GM12892 (cell line): ENCODE results near the gene F2RL3.

Experiments used
- DNase-seq: peaks from one replicate; pipeline ENCODE4 v3.0.0; 2011; ENCODE audit not compliant: insufficient read length
- FAIRE-seq: peaks from 2 replicates; lab custom pipeline; 2011; peaks lifted over from hg19 to GRCh38; lab: Jason Lieb, UNC
- POLR2A ChIP-seq: IDR thresholded peaks from 2 replicates; pipeline ENCODE4 v1.6.1; 2011; ENCODE audit warnings: low read depth, low read length, control low read depth
- POLR2AphosphoS5 ChIP-seq: IDR thresholded peaks from 2 replicates; pipeline ENCODE4 v1.6.1; 2011; ENCODE audit warnings: low read depth, low read length, control low read depth
- TAF1 ChIP-seq: IDR thresholded peaks from 2 replicates; pipeline ENCODE4 v1.6.1; 2011; ENCODE audit warnings: low read depth, mild to moderate bottlenecking, control low read depth, low read length, borderline replicate concordance

F2RL3 gene

GRCh38 chr19:16890461-16891184, 1.8 kb downstream of the F2RL3 start:
- FAIRE-seq: no peak
- TF ChIP-seq POLR2AphosphoS5 (no peak), TAF1 (no peak), POLR2A (no peak)
- no peak for DNase-seq

- FAIRE-seq: no peak
- TF ChIP-seq POLR2A: no peak
- TF ChIP-seq TAF1: no peak
- no peak for TF ChIP-seq POLR2AphosphoS5
- no peak for DNase-seq
Observed at GRCh38 chr19:16891696-16892382, 3.0 kb downstream of the F2RL3 start.

- DNase-seq (no peak), FAIRE-seq (no peak)
- TF ChIP-seq TAF1 (no peak), POLR2A (no peak), POLR2AphosphoS5 (no peak)
Observed at GRCh38 chr19:16892436-16892835, 3.6 kb downstream of the F2RL3 start.

- no peak for DNase-seq
- peak; percentile 63 for FAIRE-seq
- TF ChIP-seq TAF1 (no peak), POLR2A (no peak), POLR2AphosphoS5 (no peak)
Observed at GRCh38 chr19:16892868-16893685, 4.3 kb downstream of the F2RL3 start.

GRCh38 chr19:16893686-16893989, 4.8 kb downstream of the F2RL3 start:
- FAIRE-seq (peak; percentile 70), DNase-seq (peak; percentile 61)
- TF ChIP-seq POLR2AphosphoS5 (no peak), TAF1 (no peak), POLR2A (0 out of 2 replicates have a peak, but pooled peaks have one; percentile 38)

GRCh38 chr19:16894080-16894479, 5.3 kb downstream of the F2RL3 start:
- DNase-seq (no peak), FAIRE-seq (no peak)
- TF ChIP-seq POLR2A (no peak), POLR2AphosphoS5 (no peak), TAF1 (no peak)

- TF ChIP-seq POLR2A (no peak), TAF1 (no peak), POLR2AphosphoS5 (no peak)
- no peak for FAIRE-seq
- no peak for DNase-seq
Observed at GRCh38 chr19:16895467-16896145, 6.8 kb downstream of the F2RL3 start.

- DNase-seq (no peak), FAIRE-seq (no peak)
- TF ChIP-seq POLR2AphosphoS5 (no peak), POLR2A (no peak), TAF1 (no peak)
Observed at GRCh38 chr19:16896146-16897028, 7.6 kb downstream of the F2RL3 start.

- peak; percentile 93 for FAIRE-seq
- peak; percentile 93 for DNase-seq
Observed at GRCh38 chr19:16897029-16897855, 8.4 kb downstream of the F2RL3 start.

GRCh38 chr19:16897856-16898161, 9.0 kb downstream of the F2RL3 start:
- FAIRE-seq (no peak), DNase-seq (no peak)
- TF ChIP-seq POLR2A: no peak
- no peak for TF ChIP-seq TAF1
- TF ChIP-seq POLR2AphosphoS5: no peak

More at GRCh38 chr19:16897029-16897855, 8.4 kb downstream of the F2RL3 start:
- no peak for TF ChIP-seq POLR2A
- no peak for TF ChIP-seq TAF1
- no peak for TF ChIP-seq POLR2AphosphoS5

GRCh38 chr19:16898361-16899015, 9.7 kb downstream of the F2RL3 start:
- DNase-seq: no peak
- peak; percentile 73 for FAIRE-seq
- no peak for TF ChIP-seq POLR2AphosphoS5
